Endodermal cell (in vitro differentiated cells): ENCODE results near the gene AP3S1. TPM values are rescaled to one million over a fixed set of nuclear protein-coding genes. Genes with fewer than 3 reads are reported as not detected.

Experiments
- DNase-seq: peaks from one replicate; pipeline ENCODE4 v3.0.0-alpha.2; 2017
- H3K27ac ChIP-seq: 2 replicates; pipeline ENCODE4 v1.5.1; 2013; ENCODE audit warnings: mild to moderate bottlenecking, low read depth, low read length, moderate library complexity
- H3K27me3 ChIP-seq: 2 replicates; pipeline ENCODE4 v1.6.1; 2013; ENCODE audit warnings: mild to moderate bottlenecking, low read length, moderate library complexity; ENCODE audit not compliant: insufficient read depth, control insufficient read depth, poor library complexity, severe bottlenecking
- H3K36me3 ChIP-seq: 2 replicates; pipeline ENCODE4 v1.7.0; 2013; ENCODE audit warnings: mild to moderate bottlenecking, low read length, moderate library complexity; ENCODE audit not compliant: control insufficient read depth, insufficient read depth
- H3K4me1 ChIP-seq: one replicate; pipeline ENCODE4 v1.7.0; 2013; ENCODE audit warnings: low read length; ENCODE audit not compliant: control insufficient read depth, insufficient read depth
- H3K4me3 ChIP-seq: 2 replicates; pipeline ENCODE4 v1.5.1; 2013; ENCODE audit warnings: mild to moderate bottlenecking, low read length, moderate library complexity
- H3K9ac ChIP-seq: 2 replicates; pipeline ENCODE4 v1.6.1; 2013; ENCODE audit warnings: mild to moderate bottlenecking, low read length, moderate library complexity; ENCODE audit not compliant: poor library complexity, severe bottlenecking; ENCODE audit errors: extremely low read depth
- H3K9me3 ChIP-seq: 2 replicates; pipeline ENCODE4 v1.6.1; 2013; ENCODE audit warnings: mild to moderate bottlenecking, low read length, moderate library complexity; ENCODE audit not compliant: control insufficient read depth
- H3K27ac Mint-ChIP-seq: 2 replicates; pipeline ENCODE4 v1.8.0; 2020; ENCODE audit warnings: mixed read lengths
- H3K27me3 Mint-ChIP-seq: 2 replicates; pipeline ENCODE4 v1.8.0; 2021; ENCODE audit warnings: mild to moderate bottlenecking, mixed read lengths; ENCODE audit not compliant: insufficient read depth
- H3K36me3 Mint-ChIP-seq: 2 replicates; pipeline ENCODE4 v1.8.0; 2020; ENCODE audit warnings: low read depth, mixed read lengths
- H3K4me1 Mint-ChIP-seq: 2 replicates; pipeline ENCODE4 v1.8.0; 2020; ENCODE audit warnings: mixed read lengths
- H3K4me3 Mint-ChIP-seq: 2 replicates; pipeline ENCODE4 v1.8.0; 2020; ENCODE audit warnings: mild to moderate bottlenecking, moderate library complexity, mixed read lengths
- H3K9me3 Mint-ChIP-seq: 2 replicates; pipeline ENCODE4 v1.8.0; 2020; ENCODE audit warnings: mild to moderate bottlenecking, mixed read lengths
- CTCF ChIP-seq: fragments of 200-600 bp; sonication (generic); conservative IDR thresholded peaks from 2 replicates; pipeline ENCODE4 v1.5.0; 2021; ENCODE audit warnings: antibody characterized with exemption, mild to moderate bottlenecking
- WGBS, 2 experiments: methylation state at CpG; one replicate each; pipeline versions ENCODE4 v1.1.5 to v1.1.7; 2013; ENCODE audit warnings: missing lambda C conversion rate in 2 of 2, mixed read lengths in 1 of 2; ENCODE audit not compliant: insufficient coverage in 1 of 2, insufficient read length in 1 of 2; 5-methylcytosine and 5-hydroxymethylcytosine counted together
- total RNA-seq, 2 donors: library from RNA; stranded (reverse); fragmentation: NEBNext Ultra II Directional in 1 of 2; extraction: Animal tissue kit (Norgen Biotek cat#: 25700) in 1 of 2; gene quantifications; 2 replicates in 1 of 2; 3 replicates in 1 of 2; pipeline ENCODE4 v1.2.1, GENCODE V29; 2021

AP3S1 gene
- total RNA-seq, 2 donors from 2014 or later = 51.2 to 75.0 TPM

- no peak for TF ChIP-seq CTCF
- peaks cover 22% of the 10 kb centered on the region for H3K36me3 Mint-ChIP-seq
- no peak overlapping the region for H3K27ac Mint-ChIP-seq
- no peak overlapping the region for H3K4me3 ChIP-seq
- 93 to 100% methylated on average over 1 to 5 of the region's 5 CpGs for WGBS, 2 experiments
- H3K27me3 Mint-ChIP-seq = no peaks in the 10 kb centered on the region
- H3K4me3 Mint-ChIP-seq = no peak overlapping the region
- H3K27me3 ChIP-seq = no peaks in the 10 kb centered on the region
- no peaks in the 10 kb centered on the region for H3K4me1 Mint-ChIP-seq
- DNase-seq = no peak
- peaks cover 58% of the 10 kb centered on the region for H3K36me3 ChIP-seq
- H3K9me3 ChIP-seq = peaks cover 9% of the 10 kb centered on the region
- H3K9me3 Mint-ChIP-seq = peaks cover 2% of the 10 kb centered on the region
- H3K9ac ChIP-seq = no peak overlapping the region
- no peaks in the 10 kb centered on the region for H3K4me1 ChIP-seq
- no peak overlapping the region for H3K27ac ChIP-seq
Observed at GRCh38 chr5:115829913-115830312, 11.8 kb upstream of the AP3S1 start.

- DNase-seq = peak; percentile 62
- H3K4me1 Mint-ChIP-seq = no peaks in the 10 kb centered on the region
- no peak overlapping the region for H3K27ac Mint-ChIP-seq
Observed at GRCh38 chr5:115831163-115831768, 10.5 kb upstream of the AP3S1 start.

GRCh38 chr5:115835481-115835880, 6.3 kb upstream of the AP3S1 start:
- Histone ChIP-seq H3K9me3 (no peaks in the 10 kb centered on the region), H3K9ac (no peak overlapping the region), H3K4me3 (no peak overlapping the region), H3K36me3 (peaks cover 69% of the 10 kb centered on the region), H3K27me3 (no peaks in the 10 kb centered on the region), H3K27ac (no peak overlapping the region), H3K4me1 (no peaks in the 10 kb centered on the region)
- WGBS, 2 experiments = 88 to 96% methylated on average over 4 of the region's 4 CpGs
- Mint-ChIP-seq H3K9me3 (no peaks in the 10 kb centered on the region), H3K36me3 (peaks cover 33% of the 10 kb centered on the region), H3K27me3 (no peaks in the 10 kb centered on the region), H3K4me3 (no peak overlapping the region), H3K27ac (no peak overlapping the region), H3K4me1 (peaks cover 12% of the 10 kb centered on the region)
- DNase-seq = no peak
- TF ChIP-seq CTCF = no peak

More at GRCh38 chr5:115831163-115831768, 10.5 kb upstream of the AP3S1 start:
- Histone ChIP-seq H3K27ac (no peak overlapping the region), H3K27me3 (no peaks in the 10 kb centered on the region), H3K9me3 (no peaks in the 10 kb centered on the region), H3K4me1 (no peaks in the 10 kb centered on the region), H3K36me3 (peaks cover 71% of the 10 kb centered on the region), H3K4me3 (no peak overlapping the region), H3K9ac (no peak overlapping the region)
- WGBS, 2 experiments = 64 to 100% methylated on average over 1 to 2 of the region's 2 CpGs
- H3K4me3 Mint-ChIP-seq = no peak overlapping the region
- peak; percentile 95 for TF ChIP-seq CTCF
- no peaks in the 10 kb centered on the region for H3K27me3 Mint-ChIP-seq
- H3K9me3 Mint-ChIP-seq = peaks cover under 1% of the 10 kb centered on the region
- H3K36me3 Mint-ChIP-seq = peaks cover 32% of the 10 kb centered on the region
